PC-9 (cell line): ENCODE measurements around the gene SIPA1L3.

Source experiments
- EZH2 ChIP-seq: fragments of 200-600 bp; sonication (generic); IDR thresholded peaks from 2 replicates; pipeline ENCODE4 v1.8.0; 2017; ENCODE audit warnings: antibody characterized with exemption, low read depth
- TF ChIP-seq, protein P1 (sequence below): fragments of 200-600 bp; sonication (generic); conservative IDR thresholded peaks from 2 replicates; pipeline ENCODE4 v1.6.1; 2017; ENCODE audit warnings: mixed run types, antibody characterized with exemption, mild to moderate bottlenecking, moderate library complexity

DNA sequence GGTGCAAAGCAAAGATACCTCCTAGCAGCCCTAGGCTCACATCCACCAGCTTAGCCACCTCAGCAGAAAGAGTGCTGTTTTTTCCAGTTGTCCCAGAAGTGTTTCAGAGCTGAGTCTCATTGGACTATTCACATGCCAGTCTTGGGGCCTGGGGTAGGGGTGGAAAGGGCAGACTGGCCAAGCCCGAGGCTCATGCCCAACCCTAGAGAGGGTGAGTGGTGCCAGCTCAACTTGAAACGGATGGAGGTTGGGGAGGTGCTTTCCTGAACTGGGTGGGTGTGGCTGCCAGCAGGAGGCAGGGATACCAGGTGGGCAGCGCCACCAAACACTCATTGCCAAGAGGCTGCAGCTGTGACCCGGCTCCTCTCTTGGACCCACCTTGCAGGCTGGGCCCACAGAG lies 200.1 kb downstream of the SIPA1L3 start:
- TF ChIP-seq, protein P1, sequence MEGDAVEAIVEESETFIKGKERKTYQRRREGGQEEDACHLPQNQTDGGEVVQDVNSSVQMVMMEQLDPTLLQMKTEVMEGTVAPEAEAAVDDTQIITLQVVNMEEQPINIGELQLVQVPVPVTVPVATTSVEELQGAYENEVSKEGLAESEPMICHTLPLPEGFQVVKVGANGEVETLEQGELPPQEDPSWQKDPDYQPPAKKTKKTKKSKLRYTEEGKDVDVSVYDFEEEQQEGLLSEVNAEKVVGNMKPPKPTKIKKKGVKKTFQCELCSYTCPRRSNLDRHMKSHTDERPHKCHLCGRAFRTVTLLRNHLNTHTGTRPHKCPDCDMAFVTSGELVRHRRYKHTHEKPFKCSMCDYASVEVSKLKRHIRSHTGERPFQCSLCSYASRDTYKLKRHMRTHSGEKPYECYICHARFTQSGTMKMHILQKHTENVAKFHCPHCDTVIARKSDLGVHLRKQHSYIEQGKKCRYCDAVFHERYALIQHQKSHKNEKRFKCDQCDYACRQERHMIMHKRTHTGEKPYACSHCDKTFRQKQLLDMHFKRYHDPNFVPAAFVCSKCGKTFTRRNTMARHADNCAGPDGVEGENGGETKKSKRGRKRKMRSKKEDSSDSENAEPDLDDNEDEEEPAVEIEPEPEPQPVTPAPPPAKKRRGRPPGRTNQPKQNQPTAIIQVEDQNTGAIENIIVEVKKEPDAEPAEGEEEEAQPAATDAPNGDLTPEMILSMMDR: no peak
- no peak for TF ChIP-seq EZH2
